GM23338 (cell line): Measurements from ENCODE around the gene KCNIP3.

Source experiments
- POLR2AphosphoS5 ChIP-seq: IDR thresholded peaks from 2 replicates; pipeline ENCODE4 v1.6.1; 2016; ENCODE audit warnings: antibody characterized with exemption, low read depth
- REST ChIP-seq: IDR thresholded peaks from one replicate; pipeline ENCODE4 v1.6.1; 2018; ENCODE audit warnings: antibody characterized with exemption; ENCODE audit not compliant: unreplicated experiment

GRCh38 chr2:95318431-95319220 lies 21.5 kb downstream of the KCNIP3 start:
- TF ChIP-seq REST = no peak
- no peak for TF ChIP-seq POLR2AphosphoS5
